Hematopoietic multipotent progenitor cell treated with erythropoietin and hydrocortisone succinate and interleukin-3 and kit ligand, for 6 days (in vitro differentiated cells): ENCODE measurements around the gene GINS2.
A peak's percentile ranks its signal among the peaks of the same experiment; 100 is the strongest.

ENCODE experiments used
- DNase-seq: peaks from one replicate; pipeline ENCODE4 v3.0.0-alpha.2; 2015

The GINS2 gene

GRCh38 chr16:85667261-85667660 lies 21.5 kb downstream of the GINS2 start:
- no peak for DNase-seq

- DNase-seq = no peak
These were observed 22.8 kb downstream of the GINS2 start for GRCh38 chr16:85665929-85666328.

GRCh38 chr16:85665373-85665740 lies 23.4 kb downstream of the GINS2 start:
- DNase-seq = no peak

GRCh38 chr16:85664580-85665372 lies 24.0 kb downstream of the GINS2 start:
- no peak for DNase-seq

- no peak for DNase-seq
These were observed 24.8 kb downstream of the GINS2 start for GRCh38 chr16:85663891-85664321.

- no peak for DNase-seq
These were observed 25.6 kb downstream of the GINS2 start for GRCh38 chr16:85662976-85663830.

- DNase-seq = no peak
These were observed 26.3 kb downstream of the GINS2 start for GRCh38 chr16:85662482-85662812.

- no peak for DNase-seq
These were observed 26.8 kb downstream of the GINS2 start for GRCh38 chr16:85661740-85662481.

GRCh38 chr16:85660843-85661739 lies 27.7 kb downstream of the GINS2 start:
- no peak for DNase-seq

GRCh38 chr16:85659805-85660511 lies 28.8 kb downstream of the GINS2 start:
- peak; percentile 85 for DNase-seq

- no peak for DNase-seq
These were observed 29.4 kb downstream of the GINS2 start for GRCh38 chr16:85659336-85659735.

- no peak for DNase-seq
These were observed 30.0 kb downstream of the GINS2 start for GRCh38 chr16:85658504-85659326.

- no peak for DNase-seq
These were observed 30.8 kb downstream of the GINS2 start for GRCh38 chr16:85657996-85658395.

GRCh38 chr16:85657267-85657650 lies 31.5 kb downstream of the GINS2 start:
- DNase-seq = no peak

GRCh38 chr16:85656351-85657266 lies 32.1 kb downstream of the GINS2 start:
- no peak for DNase-seq

- DNase-seq = no peak
These were observed 33.3 kb downstream of the GINS2 start for GRCh38 chr16:85655216-85656129.

- no peak for DNase-seq
These were observed 34.3 kb downstream of the GINS2 start for GRCh38 chr16:85654251-85655095.
